HG03460 (cell line): Measurements from ENCODE around the gene RAB40C.

Source experiments
- ATAC-seq: cut with Tn5 transposase; IDR thresholded peaks from one replicate; pipeline ENCODE4 v1.9.1; 2021; ENCODE audit not compliant: unreplicated experiment

Gene RAB40C

DNA sequence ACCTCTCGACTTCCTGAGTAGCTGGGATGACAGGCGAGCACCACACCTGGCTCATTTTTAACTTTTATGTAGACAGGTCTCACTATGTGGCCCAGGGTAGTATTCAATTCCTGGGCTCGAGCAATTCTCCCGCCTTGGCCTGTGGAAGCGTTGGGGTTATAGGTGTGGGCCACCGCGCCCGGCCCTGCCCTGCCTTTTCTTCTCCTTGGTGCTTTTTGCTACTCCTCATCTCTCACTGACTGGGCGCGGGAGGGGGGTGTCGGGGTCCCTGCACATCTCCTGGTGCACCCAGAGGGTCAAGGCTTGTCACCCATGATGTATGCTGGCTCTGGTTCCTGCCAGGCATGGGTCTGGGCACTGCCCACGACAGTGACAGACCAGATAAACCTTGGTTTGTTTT lies 54.7 kb downstream of the RAB40C start:
- no peak for ATAC-seq

DNA sequence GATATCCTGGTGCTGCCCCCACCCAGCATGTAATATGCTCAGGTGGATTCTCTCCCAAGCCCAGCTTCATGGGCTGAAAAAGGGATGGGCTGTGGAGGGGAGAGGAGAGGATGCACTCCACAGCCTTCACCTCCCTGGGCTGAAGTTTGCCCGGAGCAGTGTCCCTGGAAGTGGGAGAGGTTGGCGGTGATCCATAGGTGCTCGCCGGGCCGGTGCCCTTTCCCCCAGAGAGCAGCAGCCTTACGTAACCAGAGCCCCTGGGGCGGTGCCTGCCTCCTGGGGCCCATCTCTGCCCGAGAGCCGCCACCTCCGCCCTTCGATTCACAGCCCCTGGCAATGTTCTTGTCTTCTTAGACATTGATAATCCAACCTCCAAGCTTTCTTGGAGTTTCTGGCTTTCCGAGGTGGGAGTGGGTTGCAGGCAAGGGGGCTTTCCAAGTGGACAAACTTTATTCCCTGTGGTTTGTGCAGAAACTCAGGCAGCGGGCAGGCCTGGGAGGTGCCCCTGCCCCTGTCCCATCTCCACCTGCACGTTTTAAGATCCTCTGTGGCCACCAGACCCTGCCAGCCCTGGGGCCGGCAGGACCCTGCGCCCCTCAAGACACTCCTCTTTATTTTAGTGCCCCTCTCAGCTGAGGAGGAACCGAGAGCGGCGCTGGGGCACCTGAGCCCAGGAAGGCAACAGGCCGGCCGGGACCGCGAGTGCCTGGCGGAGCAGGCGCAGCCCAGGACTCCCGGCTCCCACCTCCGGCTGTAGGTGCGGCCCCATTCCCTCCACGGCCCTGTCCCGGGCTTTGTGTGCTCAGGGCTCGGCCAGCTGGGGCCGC lies 56.2 kb downstream of the RAB40C start:
- ATAC-seq = no peak

DNA sequence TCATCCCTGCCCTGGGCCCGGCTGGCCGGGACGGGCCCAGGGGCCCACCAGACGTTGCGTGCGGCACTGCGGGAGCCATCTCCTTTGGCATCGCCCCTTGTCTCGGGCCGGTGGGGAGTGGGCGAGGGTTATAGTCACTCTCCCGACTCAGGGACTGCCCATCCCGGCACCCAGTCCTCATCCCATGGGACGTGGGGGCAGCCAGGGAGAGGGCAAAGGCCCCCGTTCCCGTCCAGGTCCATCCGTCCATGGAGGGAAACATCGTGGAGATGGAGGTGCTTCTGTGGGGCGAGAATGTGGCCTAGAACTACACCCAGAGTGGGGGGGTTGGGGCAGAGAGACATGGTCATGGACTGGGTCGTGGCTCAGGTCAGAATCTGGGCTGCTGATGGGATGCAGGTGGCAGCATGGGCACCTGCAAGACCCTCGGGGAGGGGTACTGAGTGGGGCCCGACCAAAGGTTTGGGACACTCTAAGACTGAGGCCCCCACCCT lies 56.9 kb downstream of the RAB40C start:
- no peak for ATAC-seq

DNA sequence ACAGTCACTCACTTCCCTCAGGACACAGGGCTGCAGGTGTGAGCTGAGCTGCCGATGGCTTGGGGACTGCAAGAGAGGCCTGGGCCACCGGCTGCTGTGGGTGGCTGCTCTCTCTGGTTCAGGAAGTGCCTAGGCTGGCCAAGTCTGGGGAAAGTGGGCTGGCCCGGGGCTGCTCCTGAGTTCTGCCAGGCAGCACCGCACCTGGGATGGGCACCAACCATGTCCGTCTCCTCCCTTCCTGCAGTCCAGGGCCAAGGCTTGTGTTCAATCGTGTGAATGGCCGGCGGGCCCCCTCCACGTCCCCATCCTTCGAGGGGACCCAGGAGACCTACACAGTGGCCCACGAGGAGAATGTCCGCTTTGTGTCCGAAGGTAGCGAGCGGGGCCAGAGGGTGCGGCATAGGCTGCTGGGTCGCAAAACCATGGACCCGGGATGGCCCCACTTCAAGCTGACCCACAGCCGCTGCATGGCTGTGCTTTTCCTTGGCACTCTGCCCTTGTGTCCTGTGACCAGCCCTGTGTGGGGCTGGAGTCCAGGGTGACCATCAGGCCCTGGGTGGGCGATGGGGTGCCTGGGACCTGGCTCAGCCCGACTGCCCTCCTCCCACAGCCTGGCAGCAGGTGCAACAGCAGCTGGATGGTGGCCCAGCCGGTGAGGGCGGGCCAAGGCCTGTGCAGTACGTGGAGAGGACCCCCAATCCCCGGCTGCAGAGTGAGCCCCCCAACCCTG lies 57.5 kb downstream of the RAB40C start:
- ATAC-seq = no peak

DNA sequence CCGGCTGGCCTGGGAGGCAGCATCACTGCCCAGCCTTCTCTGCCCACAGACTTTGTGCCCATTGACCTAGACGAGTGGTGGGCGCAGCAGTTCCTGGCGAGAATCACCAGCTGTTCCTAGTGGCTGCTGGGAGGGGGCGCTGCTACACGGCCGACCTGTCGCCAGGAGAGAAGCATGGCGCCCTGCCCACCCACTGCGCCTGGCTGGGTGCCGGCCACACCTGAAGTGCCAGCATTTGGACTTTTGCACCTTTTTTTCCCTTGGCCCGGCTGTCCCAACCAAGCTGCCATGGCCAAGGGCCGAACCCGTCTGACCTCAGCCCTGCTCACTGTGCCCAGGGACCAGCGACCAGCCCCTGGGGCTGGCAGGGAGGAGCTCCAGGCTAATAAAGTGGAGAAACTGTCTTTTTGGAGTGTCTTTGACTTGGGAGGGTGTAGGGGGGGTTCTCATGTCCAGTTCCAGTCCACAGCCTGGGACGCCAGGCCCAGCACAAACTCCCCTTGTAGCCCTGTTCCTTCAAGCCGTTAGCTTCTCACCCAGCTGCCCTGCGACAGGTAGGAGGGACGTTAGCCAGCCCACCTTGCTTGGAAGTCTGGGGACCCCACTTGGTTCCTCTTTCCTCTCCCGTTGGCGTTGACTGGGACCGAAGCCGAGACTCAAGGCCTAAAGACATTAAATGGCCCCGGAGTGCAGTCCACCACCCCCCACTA lies 58.4 kb downstream of the RAB40C start:
- ATAC-seq = no peak

DNA sequence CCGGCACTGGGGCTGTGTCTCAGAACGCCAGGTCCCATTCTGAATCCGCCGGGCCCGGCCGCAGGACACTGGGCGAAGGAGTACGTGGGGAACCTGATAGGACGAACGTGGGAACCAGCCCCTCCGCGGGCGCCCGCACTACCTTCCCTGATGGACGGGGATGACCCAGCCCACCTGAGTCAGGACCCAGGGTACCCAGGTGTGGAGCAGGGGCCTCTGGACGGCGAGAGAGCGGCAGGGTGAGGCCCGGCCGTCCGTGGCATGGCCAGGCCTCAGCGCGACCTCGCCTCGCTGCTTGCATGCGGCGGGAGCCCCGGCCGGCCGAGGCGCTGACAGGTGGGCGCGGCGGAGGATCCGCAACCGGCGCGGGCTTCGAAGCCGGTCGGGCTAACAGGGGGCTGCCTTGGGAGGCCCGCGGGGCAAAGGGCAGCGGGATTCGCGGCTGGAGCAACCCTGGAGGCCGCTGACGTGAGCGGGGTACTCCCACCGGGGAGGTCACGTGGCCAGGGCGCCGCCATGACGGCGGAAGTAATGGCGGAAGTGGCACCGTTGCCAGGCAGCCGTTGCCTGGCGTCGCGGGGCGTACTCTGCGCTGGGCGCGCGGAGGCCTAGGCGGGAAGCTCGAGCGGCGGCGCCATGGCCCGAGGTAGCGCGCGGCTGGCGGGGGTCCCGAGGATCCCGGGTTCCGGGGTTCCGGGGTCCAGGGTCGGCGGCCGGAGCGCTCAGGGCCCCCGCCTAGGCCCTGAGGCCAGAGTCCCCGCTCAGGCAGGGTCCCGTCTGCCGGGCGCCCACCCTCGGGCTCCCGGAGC lies 59.1 kb downstream of the RAB40C start, which contains the start of gene WDR90:
WDR90 (plus strand) TSS at position 585 of the 809 bp plus-strand sequence; CDS start at position 637, 52 bp downstream.
- peak; percentile 82 for ATAC-seq

DNA sequence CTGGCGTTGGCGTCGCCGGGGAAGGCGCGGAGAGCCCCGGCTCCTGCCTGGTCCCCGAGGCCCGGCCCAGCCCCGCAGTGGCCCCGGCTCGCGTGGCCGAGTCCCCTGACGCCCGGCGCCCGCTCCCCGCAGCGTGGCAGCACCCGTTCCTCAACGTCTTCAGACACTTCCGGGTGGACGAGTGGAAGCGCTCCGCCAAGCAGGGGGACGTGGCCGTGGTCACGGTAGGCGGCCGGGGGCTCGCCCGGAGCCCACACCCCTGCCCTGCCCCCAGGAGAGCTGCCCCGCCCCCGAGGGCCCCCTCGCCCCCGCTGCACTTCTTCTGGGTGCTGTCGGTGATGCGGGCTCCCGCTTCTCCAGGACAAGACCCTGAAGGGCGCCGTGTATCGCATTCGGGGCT lies 59.8 kb downstream of the RAB40C start:
- peak; percentile 20 for ATAC-seq

DNA sequence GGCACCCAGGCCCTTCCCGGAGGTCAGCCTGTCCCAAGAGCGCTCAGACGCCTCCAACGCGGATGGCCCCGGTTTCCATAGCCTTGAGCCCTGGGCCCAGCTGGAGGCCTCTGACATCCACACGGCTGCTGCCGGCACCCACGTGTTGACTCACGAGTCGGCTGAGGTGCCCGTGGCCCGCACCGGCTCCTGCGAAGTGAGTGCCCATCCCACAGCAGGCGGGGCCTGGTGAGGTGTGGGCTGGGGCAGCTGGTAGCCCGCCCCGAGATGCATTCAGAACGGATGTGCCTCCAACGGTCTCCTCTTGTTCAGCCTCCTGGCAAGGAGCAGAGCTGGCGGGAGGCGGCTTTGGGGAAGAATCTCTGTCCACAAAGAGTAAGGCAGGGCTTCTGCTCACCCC lies 62.0 kb downstream of the RAB40C start:
- no peak for ATAC-seq

DNA sequence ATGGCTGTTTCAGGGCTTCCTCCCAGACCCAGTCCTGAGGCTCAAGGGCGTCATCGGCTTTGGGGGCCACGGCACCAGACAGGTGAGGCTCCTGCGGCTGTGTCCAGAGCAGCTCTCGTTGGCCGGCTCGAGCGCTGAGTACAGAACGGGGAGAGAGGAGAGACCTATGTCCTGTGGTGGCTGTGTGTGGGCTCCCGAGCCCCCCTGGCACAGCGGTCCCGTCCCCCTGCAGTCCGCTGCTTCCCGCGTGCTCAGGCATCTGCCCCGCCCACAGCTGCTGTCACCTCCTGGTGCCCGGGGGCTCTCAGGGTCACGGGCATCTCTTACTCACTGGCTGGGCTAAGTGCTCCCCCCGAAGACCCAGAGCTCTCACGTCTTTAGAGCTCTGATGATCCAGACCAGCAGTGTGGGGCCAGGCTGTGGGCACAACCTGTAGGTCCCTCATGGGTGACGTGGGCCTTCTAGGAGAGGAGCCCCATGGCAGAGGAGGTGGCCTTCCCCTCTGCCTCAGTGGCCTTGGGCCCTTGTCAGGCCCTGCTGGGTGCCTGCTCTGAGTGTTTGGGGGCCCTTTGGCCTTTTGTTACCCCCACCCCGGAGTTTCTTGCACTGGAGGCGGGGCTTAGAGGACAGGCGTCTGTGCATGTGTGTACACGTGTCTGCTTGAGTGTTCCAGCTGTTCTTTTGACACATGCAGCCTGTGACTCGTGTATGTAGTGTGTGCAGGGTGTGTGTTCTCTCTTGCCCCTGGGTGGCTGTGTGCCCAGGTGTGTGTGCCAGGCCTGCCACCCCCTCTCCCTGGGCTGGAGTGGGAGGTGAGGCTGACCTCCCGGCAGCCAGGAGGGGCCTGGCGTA lies 62.8 kb downstream of the RAB40C start:
- no peak for ATAC-seq

DNA sequence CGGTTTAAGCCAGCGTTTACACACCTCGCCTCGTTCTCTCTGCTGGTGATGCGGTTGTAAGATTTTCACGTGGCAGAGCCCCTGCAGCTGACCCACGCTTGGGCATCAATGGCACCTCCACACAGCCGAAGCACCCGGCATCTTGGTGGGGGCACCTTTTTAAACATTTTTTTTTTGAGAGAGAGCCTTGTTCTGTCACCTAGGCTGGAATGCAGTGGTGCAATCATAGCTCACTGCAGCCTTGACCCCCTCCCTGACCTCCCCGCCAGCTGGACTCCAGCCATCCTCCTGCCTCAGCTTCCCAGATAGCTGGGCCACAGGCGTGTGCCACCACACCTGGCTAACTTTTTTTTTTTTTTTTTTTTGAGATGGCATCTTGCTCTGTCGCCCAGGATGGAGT lies 64.2 kb downstream of the RAB40C start:
- no peak for ATAC-seq

DNA sequence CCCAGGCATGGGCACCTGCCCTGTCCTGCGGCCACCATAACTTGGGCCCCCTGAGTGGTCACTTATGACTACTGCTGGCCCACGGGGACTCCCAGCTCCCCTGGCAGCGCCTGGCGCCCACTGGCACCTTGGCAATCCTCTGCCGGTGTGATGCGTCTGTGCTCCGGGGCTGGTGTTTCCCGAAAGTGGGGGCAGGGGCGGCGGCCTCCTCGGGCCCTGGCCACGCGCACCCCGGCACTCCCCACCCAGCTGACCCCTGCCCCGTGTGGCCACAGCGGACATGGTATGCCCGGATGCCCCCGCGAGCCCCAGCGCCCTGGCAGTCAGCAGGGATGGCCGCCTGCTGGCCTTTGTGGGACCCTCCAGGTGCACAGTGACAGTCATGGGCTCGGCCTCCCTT lies 67.6 kb downstream of the RAB40C start:
- ATAC-seq = no peak

DNA sequence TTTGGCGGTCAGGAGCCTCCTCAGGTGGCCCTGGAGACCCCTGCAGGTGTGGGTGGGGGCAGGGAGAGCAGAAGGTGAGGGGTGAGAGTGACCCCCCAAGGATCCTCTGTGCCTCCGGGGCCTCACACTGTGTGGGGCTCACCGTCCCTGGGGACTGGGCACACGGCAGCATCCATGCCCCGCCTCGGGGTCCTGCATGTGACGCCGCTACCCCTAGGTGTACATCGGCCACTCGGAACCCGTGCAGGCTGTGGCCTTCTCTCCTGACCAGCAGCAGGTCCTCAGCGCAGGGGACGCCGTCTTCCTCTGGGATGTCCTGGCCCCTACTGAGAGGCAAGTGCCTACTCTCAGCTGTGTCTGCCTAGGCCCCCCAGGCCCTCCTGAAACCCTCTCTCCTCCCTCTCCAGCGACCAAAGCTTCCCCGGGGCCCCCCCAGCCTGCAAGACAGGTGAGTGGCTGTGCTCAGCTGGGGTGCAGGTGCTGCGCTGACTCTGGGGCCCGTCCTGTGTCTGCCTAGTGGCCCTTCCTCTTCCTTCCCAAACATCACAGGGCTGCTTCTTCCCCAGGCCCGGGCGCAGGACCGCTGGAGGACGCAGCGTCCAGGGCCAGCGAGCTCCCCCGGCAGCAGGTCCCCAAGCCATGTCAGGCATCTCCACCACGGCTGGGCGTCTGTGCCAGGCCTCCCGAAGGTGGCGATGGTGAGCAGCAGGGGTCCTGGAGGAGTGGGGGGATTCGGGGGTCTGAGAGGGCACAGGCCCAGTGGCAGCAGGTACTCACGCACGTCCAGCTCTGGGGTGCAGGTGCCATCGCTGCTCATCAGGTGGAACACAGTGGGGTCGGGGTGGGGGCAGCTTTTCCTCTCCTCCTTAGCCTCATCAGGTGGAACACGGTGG lies 69.1 kb downstream of the RAB40C start:
- ATAC-seq = no peak

DNA sequence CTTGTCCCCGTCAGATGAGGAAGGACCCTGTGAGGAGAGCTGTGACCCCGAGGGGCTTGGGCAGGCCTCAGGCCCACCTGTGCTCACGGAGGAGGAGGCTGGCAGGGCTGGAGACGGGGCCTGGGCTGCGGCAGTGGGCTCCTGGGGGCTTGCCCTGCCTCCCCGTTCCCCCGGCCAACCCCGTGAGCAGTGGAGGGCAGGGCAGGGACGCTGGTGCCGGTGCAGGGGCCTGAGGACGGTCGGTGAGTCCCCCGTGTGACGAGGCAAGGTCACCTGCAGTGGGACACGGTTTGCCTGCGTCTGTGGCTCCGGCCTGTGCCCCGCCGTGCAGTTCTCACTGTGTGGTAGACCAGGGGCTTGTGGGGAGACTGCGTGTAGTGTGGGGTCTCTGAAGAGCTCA lies 69.8 kb downstream of the RAB40C start:
- ATAC-seq = no peak

DNA sequence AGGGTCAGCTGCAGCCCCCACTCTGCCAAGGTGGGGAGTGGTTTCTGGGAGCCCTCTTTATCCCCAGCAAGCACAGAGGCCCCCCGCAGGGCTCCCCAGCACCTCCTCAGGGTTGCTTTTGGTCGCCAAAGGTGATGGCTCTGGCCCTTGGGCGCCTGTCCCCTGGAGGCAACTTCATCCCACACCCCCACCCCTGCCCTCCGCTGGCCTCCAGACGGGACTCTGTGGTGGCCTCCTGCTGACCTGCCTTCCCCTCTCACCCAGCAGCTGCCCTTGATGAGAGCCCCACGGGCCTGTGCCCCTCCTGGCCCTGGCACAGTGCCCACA lies 70.2 kb downstream of the RAB40C start:
- no peak for ATAC-seq

DNA sequence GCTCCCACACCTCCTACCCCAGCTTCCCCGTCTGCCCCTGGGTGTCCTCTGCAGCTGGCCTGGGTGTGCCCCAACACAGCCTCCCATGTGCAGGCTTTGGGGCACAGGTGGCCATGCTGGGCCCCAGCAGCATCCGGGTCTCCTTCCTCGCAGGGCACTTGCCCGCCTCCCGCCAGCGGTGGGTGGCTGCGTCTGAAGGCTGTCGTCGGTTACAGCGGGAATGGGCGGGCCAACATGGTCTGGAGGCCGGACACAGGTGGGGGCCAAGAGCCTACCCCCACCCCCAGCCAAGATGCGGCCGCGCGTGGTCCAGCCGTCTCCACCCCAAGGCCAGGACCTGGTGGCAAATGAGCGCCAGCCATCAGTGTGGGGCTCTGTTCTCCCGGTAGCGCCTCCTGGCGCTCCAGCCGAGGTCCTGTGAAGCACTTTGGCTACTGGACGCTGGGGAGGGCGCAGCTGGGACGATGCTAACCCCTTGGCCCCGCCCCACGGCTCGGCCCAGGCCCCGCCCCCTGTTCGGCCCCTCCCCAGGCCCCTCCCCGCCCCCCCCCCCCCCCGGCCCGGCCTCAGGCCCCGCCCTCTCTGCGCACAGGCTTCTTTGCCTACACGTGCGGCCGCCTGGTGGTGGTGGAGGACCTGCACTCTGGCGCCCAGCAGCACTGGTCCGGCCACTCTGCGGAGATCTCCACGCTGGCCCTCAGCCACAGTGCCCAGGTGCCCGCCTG lies 70.8 kb downstream of the RAB40C start:
- ATAC-seq = peak; percentile 54

DNA sequence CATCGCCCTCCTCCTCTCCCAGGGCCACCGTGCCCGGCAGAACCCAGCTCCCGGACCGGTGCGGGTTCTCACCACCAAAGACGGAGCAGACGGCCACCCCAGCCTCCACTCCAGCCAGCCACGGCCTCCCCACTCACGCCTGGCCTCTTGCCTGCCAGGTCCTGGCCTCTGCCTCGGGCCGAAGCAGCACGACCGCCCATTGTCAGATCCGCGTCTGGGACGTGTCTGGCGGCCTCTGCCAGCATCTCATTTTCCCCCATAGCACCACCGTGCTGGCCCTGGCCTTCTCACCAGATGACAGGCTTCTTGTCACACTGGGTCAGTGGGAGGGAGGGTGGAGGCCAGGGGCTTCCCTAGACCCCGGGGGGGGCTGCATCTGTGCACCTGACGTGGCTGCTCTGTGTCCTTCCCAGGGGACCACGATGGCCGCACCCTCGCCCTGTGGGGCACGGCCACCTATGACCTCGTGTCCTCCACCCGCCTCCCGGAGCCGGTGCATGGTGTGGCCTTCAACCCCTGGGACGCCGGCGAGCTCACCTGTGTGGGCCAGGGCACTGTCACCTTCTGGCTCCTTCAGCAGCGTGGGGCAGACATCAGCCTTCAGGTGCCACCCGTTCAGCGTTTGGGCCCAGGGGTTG lies 71.4 kb downstream of the RAB40C start:
- no peak for ATAC-seq

DNA sequence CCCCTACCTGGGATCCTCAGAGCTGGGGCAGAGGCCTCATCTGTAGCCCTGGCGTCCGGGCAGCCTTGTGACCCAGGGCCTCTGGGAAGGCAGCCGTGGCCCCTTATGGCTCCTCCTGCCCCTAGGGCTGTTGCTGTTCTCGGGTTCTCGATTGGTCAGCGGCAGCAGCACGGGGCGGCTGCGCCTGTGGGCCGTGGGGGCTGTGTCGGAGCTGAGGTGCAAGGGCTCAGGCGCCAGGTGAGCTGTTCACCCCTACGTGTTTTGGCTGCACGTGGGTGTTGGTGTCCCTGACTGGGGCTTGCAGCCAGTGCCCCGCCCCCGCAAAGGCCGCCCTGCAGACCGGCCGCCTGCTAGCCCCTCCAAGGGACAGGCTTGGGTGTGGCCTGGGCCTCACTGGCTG lies 72.2 kb downstream of the RAB40C start:
- ATAC-seq = no peak

DNA sequence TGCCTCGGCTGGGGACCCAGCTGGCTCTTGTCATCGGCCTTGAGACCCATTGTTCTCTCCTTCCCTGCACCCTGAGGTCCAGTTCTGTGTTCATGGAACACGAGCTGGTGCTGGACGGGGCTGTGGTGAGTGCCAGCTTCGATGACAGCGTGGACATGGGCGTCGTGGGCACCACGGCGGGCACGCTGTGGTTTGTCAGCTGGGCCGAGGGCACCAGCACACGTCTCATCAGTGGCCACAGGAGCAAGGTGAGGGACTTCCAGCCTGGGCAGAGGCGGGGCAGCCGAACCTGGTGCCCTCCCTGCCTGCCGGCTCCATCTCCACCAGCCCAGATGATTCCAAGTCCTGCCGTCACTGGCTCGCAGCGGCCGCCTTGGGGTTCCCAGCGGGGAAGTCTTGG lies 72.7 kb downstream of the RAB40C start:
- no peak for ATAC-seq
